NCI-H2227 (cell line): ENCODE results near the gene UPF1.
A peak's percentile ranks its signal among the peaks of the same experiment; 100 is the strongest.
"Not testable (repeated sequence)": the region's sequence is repeated elsewhere in the genome, so short reads cannot be mapped to it uniquely, and the experiment has no call there.

Experiments used
- DNase-seq: peaks from one replicate; lab custom pipeline; 2025; ENCODE audit not compliant: unreplicated experiment; lab: John Stamatoyannopoulos, UW

The UPF1 gene

DNA sequence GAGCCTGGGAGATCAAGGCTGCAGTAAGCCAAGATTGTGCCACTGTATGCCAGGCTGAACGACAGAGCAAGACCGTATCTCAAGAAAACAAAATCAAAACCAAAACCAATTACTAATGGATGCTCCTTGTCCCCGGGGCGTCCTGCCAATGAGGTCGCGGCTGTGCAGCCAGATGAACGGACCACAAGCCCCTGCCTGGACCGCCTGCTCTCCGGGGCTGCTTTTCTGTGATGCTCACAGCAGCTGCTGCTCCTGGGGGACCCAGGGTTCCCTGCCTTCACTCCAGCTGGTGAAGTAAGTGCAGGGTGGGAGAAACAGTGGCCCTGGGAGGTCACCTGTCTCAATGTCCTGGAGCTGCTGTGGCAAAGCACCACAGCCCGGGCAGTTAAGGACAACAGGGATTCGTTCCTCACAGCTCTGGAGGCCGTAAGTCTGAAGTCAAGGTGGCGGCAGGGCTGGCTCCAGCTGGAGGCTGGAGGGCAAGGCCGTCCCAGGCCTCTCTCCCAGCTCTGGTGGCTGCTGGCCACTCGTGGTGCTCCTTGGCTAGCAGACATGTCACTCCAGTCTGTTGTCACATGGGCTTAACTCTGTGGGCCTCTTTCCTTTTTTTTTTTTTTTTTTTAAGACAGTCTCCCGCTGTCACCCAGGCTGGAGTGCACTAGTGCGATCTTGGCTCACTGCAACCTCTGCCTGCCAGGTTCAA, 77.3 kb downstream of the UPF1 start:
- DNase-seq = no peak

DNA sequence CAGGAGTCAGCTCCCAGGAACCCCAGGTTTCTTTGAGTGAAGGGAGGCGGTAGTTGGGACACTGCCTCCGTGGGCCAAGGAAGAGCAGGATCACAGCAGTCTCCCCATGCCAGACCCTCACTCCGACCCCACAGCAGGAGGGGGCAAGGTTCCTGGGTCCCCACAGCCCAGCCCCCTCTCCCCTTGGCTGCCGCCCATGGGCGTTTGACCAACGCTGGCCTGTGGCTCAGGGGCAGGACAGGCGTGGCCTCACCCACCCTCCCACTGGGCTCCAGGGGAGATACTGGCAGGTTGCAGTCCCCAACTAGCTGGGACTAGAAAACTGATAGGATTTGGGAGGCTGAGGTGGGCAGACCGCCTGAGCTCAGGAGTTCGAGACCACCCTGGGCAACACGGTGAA, 78.3 kb downstream of the UPF1 start:
- no peak for DNase-seq

DNA sequence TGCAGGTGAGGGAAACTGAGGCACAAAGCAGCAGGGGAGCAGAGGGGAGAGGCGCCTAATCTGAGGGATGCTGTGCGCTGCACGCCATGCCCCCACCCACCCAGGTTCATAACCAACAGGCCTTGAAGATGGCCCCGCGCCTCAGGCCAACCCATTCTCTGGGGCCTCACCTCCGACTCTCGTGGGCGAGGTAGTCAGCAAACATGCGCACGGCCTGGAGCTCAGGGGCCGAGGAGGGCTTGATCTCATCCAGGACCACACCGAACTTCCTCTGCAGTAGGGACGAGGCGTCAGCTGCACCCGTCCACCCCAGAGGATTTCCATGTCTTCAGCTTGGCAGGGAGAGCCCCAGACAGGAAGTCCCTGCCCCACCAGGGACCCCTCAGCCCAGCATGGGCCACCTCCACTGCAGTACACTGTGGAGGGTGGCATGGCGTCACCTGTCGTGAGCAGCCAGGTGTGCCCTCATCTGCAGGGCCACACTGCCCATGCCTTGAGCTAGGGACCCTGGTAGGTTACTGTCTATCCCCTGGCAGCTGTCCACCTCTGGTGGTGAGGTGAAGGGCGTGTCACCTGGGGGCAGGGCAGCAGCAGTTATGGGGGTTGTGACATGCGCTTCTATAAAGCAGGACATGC, 79.2 kb downstream of the UPF1 start:
- DNase-seq = no peak

DNA sequence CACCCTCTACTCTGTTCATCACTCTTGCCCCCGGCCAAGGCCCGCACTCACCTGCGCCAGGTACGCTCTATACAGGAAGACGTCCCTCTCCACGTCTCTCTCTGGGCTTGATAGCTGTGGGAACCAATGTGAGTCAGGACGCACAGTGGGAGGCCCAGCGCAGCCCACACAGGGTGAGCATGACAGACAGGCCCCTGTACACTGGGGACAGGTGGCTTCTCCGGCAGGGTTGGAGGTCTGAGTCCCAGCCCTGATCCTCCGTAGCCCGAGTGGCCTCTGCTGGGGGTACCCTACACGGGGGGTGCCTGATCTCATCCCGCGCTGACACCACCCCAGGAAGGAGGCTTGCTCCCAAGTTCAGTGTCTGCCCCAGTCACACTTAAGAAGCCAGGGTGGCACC, 81.2 kb downstream of the UPF1 start:
- no peak for DNase-seq

DNA sequence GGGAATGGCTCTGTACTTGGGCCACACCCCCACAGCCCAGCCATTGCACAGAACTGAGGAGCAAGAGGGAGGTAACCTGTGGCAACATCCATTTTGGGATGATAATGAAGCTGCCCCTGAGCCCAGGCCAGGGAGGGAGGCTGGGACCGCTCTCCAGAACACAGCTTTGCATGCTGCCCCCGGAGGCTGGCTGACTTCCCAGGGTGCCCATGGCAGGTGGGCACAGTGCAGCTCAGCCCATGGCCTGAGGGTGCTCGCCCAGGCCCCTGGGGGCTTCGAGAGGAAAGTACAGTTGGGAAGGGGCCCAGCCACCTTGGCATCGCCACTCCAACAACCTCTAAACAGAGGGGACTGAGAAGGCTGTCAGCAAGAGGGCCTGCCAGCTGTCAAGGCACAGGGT, 81.7 kb downstream of the UPF1 start:
- no peak for DNase-seq

DNA sequence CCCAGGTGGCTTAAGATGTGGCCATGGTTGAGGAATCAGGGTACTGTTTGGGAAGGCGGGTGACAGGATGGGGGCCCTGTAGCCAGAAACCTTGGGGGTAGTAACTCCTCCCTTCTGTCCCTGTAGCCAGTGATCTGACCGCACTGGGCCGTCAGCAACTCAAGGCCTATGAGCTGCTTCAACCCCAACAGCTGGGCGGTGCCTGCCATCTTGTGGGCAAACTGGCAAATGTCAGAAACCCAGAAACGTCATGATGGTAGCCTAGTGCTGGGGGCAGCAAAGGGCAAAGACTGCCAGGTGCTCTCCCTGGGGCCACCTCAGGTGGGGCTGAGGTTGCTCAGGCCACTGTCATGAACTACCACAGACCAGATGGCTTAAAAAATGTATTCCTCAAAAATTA, 83.9 kb downstream of the UPF1 start:
- DNase-seq = peak; percentile 30

DNA sequence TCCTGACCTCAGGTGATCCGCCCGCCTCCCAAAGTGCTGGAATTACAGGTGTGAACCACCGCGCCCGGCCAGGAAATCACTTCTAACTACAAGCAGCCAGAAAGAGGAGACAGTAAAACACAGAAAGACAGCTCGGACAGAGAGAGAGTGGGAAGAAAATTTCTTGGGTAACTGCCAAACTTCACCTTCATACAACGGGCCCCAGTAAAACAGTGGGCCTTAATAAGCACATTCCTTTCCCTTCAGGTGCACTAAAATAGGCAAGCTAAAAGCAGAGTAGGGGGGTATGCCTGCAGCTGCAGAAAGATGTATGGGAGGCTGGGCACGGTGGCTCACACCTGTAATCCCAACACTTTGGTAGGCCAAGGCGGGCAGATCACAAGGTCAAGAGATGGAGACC, 85.8 kb downstream of the UPF1 start:
- DNase-seq = not testable (repeated sequence)
